GM23248 (cell line): ENCODE results near the gene HLX.

Experiments
- EZH2 ChIP-seq: fragments of 200-600 bp; sonication (generic); IDR thresholded peaks from 2 replicates; pipeline ENCODE4 v1.6.1; 2018; ENCODE audit warnings: antibody characterized with exemption, mild to moderate bottlenecking; ENCODE audit not compliant: insufficient read depth, poor library complexity, severe bottlenecking
- EZH2phosphoT487 ChIP-seq: fragments of 200-600 bp; sonication (generic); IDR thresholded peaks from 2 replicates; pipeline ENCODE4 v1.6.1; 2018; ENCODE audit warnings: antibody characterized with exemption, moderate library complexity, mild to moderate bottlenecking, low read depth; ENCODE audit not compliant: insufficient read depth

GRCh38 chr1:220880362-220880670 lies 1.1 kb downstream of the HLX start:
- TF ChIP-seq EZH2phosphoT487 (no peak), EZH2 (no peak)
